Suppressor macrophage treated with lipopolysaccharide for 1 hour (primary cell): ENCODE data around the gene MRFAP1.
A peak's percentile ranks its signal among the peaks of the same experiment; 100 is the strongest.

Source experiments
- DNase-seq, 3 donors: peaks; one replicate each; pipeline ENCODE4 v3.0.0-alpha.2; 2020 to 2022

Gene MRFAP1

DNA sequence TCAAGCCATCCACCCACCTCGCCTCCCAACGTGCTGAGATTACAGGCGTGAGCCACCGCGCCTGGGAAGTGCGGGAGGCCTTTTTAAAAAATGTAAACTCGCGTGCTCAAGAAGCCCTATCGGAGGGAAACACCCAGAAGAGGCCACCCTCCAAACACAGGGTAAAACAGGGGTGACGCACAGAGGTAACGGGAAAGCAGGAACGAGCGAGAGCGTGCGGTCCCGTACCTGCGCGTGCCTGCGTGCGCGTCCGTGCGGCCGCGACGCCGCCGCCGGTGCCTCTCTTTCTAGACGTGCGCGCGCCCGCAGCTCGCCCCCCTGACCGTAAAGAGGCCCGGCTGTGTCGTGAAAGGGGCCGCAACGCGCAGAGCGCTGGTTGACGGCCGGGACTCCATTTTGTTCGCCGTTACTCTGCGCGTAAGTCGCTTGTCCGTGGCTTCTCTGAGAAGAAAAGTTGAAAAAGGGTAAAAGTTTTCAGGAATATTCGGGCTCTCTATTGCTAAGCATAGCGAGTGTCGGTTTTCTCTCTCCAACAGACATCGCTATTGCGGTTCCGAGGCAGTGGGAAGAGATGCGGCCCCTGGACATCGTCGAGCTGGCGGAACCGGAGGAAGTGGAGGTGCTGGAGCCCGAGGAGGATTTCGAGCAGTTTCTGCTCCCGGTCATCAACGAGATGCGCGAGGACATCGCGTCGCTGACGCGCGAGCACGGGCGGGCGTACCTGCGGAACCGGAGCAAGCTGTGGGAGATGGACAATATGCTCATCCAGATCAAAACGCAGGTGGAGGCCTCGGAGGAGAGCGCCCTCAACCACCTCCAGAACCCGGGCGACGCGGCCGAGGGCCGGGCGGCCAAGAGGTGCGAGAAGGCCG lies at the start of gene MRFAP1:
Gene MRFAP1 (plus strand): TSS at position 394 of the 872 bp plus-strand sequence. CDS start 178 bp downstream, at position 572.
- DNase-seq, result peak; percentile 95 to 97 (median 97)

DNA sequence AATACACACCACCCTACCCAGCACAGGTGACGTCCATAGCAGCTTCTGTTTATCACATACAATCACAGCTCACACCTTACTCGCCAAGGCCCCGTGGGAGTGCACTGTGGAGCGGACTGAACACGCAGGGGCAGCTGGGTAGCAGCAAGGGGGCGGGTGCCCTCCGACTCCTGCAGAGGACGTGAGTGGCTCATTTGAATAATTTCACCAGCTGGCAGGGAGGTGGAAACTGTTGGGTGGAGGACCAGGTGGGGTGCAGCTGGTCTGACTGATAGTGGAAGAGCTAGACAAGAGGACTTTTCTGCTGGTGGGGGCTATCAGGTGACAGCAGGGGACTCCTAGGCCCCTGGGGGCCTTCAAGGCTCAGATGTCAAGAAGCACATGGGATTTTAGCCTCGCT lies 49.2 kb upstream of the MRFAP1 start:
- no peak for DNase-seq

DNA sequence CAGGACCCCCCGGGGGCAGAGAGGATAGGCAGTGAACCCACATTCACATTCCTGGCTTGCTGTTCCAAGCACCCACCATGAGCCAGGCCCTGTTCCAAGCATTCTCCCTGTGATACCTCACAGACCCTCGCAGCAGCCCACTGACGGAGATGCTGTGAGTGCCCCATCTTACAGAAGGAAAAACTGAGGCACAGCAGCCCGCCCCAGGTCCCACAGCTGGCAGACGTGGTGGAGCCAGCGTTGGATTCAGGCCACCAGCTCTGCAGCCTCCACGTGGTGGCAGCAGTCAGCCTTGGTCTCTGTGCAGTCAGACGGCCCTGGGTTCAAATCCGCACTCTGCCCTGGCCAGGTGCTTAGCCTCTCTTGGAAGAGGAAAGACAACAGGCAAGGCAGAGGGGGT lies 48.7 kb upstream of the MRFAP1 start:
- no peak for DNase-seq

DNA sequence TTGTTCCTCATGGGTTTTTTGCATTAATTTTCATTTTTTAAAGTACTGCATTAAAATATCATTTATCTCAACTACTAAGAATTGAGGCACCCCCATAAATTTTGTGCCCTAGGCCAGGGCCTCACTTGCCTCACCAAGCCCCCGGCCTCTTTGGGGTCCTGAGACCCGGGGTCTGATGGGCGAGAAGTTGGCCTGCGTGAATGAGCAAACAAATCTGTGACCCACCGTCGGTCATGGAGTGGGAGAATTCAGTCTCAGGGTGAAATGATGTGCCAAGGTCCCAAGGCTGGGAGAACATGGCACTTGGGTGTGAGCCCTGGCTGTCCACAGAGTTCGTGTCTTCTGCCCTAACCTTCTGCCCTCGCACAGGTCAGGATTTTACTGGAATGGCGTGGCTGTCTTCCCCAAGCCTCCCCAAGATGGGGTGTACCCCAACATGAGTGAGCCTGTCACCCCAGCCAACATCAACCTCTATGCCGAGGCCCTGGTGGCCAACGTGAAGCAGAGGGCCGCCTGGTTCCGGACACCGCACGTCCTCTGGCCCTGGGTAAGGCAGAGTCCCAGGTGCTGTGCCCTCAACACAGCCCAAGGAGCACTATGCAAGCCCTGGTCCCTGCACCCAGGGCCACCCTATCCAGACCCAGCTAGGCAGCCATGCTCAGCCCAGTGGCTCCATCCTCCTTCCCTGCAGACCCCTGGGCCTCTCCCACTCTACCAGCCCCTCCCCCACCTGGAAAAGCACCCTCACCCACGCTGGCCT lies 47.5 kb upstream of the MRFAP1 start:
- DNase-seq, result no peak

DNA sequence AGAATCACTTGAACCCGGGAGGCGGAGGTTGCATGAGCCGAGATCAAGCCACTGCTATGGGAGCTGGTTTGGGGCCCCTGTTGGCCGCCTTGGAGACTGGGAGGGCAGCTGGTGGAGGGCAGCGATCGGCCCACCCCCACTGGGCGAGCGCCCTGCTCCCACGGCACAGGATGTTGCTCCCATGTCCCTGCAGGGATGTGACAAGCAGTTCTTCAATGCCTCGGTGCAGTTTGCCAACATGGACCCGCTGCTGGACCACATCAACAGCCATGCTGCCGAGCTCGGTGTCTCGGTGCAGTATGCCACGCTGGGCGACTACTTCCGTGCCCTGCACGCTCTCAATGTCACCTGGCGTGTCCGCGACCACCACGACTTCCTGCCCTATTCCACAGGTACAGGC lies 46.1 kb upstream of the MRFAP1 start:
- DNase-seq, result no peak

DNA sequence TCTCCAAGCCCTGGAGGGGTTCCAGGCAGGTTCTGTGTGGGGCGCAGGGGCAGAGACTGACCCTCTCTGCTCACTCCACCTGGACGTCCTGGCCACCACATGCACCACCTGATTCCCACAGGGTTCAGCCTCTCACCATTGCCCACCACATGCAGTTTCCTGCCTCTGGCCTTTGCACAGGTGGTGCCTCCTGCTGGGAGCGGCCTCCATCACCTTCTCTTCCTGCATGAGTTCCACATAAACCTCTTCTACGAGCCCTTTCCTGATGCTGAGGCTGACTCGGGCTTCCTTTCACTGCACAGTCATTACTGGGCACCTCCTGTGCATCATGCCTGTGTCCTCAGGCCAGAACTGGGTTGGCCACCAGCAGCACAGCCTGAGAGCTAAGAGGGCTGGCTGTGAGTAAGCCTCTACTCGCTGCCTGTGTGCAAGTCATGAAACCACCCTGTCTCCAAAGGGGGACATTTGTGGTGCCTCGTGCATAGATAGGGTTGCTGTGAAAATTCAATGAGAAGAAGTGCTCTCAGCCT lies 45.6 kb upstream of the MRFAP1 start:
- DNase-seq, result no peak

DNA sequence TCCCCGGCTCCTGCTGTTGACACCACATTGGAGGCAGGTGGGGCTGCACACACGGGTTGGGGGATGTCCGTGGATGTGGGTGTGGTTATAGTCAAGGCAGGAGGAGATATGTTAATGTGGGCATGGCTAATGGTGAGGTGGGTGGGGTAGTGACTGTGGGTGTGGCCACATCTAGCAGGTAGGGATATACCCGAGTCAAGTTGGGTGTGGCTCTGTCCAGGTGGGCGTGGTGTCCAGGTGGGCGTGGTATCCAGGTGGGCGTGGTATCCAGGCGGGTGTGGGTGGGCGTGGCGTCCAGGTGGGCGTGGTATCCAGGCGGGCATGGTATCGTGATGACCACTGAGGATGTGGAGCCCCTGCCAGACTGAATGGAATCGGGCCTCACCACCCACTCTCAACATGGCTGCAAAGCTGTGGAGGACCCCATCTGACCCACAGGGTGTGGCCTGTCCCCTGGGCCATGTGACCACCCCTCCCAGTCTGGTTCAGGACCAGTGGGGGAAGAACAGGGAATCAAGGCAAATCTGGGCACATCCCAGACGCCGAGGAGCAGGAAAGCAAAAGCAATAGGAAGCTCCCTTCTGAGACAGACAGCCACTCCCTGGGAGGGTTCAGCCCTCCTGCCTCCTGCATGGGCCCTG lies 44.5 kb upstream of the MRFAP1 start:
- no peak for DNase-seq

DNA sequence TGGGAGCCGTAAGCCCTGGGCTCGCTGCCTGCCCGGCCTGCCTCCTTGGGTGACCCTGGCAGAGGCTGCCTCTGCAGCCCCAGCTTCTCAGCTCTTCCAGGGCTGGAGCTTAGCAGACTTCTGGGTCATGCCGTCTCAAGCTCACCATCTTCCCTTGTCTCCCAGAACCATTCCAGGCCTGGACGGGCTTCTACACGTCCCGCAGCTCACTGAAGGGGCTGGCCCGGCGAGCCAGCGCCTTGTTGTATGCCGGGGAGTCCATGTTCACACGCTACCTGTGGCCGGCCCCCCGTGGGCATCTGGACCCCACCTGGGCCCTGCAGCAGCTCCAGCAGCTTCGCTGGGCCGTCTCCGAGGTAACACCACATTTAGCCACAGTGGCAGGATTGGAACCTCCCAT lies 43.5 kb upstream of the MRFAP1 start:
- no peak for DNase-seq

DNA sequence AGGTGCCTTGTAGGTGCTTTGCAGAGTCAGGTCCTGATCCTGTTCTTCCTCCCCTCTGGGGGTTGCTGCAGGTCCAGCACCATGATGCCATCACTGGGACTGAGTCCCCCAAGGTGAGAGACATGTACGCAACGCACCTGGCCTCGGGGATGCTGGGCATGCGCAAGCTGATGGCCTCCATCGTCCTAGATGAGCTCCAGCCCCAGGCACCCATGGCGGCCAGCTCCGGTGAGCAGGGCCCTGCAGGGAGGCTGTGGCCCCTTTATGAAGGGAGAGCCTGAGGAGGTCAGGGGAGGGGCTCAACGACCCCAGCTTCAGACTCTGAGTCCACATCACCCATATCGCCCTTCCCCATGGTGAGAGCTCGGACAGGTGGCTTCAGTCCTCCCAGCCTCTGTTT lies 42.4 kb upstream of the MRFAP1 start:
- DNase-seq, result no peak

DNA sequence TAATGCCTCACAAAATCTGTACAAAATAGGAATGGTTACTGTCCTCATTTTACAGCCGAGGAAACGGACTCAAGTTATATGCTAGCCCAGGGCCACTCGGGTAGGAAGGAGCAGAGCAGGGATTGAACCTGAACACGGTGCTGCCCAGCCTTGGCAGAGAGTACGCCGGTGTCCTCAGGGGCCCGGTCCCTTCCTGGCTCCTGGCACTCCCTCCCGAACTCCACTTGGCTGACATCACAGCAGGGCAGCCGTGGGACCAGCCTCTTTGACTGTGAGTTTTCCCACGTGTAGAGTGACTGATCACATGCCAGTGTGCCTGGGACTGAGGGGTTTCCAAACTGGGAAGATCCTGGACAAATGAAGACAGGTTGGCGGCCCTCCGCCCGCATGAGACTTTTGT lies 41.8 kb upstream of the MRFAP1 start:
- no peak for DNase-seq

DNA sequence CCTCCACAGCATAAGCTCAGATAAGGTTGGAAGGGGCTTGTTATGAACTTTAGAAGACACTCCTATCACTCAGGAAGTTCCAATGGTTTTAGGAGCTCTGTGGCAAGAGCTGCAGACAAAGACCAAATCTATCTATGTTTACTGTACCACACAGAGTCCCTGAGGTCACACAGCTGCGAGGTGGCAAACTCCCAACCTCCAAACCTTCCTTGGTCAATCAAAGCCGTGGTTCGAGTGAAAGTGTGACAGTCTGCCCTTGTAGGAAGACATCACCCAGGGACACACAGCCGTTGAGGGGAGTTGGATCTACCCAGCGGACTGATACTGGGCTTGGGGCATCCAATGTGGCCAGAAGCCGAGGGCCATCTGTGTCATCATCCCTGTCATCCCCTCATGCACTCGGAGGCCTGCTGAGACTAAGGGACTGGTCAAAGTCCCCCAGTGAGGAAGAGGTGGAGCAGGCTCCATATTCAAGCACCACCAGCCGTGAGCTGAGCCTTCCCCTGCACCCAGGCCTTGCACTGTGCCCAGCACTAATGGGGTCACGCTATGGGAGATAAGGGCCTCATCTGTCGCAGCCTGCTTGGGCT lies 38.7 kb upstream of the MRFAP1 start:
- no peak for DNase-seq

DNA sequence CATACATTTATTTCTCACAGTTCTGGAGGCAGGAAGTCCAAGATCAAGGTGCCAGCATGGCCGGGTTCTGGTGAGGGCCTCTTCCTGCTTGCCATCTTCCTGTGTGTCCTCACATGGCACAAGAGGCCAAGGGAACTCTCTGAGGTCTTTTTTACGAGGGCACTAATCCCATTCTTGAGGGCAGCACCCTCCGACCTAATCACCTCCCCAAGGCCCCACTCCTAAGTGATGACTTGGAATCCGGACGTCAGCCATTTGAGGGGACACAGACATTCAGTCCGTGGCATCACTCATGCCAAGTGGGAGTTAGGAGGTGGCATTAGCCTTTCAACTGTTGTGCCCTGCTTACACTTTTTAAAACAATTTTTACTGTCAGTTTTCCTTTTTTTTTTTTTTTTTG lies 38.2 kb upstream of the MRFAP1 start:
- no peak for DNase-seq

DNA sequence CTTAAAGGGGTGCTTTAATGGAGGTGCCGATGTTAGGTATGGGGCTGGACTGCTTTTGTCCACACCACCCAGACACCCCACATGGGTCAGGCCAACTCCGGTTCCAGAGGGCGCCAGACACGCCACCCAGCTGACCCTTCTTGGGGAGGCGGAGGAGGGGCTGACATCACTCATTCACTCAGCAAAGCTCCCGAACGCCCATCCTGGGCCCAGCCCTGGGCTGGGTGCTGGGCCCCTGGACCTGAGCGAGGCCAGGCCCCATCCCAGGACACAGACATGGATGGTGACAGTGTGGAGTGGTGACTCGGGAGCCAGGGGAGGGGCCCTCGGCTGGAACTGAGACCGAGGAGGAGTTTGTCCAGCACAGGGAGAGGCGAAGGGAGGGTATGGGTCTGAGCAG lies 37.4 kb upstream of the MRFAP1 start:
- no peak for DNase-seq

DNA sequence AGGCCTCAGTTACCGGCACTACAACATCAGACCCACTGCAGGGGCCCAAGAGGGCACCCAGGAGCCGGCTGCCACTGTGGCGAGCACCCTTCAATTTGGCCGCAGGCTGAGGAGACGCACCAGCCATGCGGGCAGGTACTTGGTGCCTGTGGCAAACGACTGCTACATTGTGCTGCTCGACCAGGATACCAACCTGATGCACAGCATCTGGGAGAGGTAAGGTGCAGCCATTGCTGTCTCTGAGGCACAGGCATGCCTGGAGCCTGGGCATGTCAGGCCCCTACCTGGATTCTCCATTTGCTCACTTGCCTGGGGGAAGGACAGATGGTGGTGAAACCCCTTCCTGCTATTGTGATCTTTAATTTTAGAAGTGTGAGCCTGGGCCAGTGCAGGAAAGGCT lies 35.4 kb upstream of the MRFAP1 start:
- no peak for DNase-seq

DNA sequence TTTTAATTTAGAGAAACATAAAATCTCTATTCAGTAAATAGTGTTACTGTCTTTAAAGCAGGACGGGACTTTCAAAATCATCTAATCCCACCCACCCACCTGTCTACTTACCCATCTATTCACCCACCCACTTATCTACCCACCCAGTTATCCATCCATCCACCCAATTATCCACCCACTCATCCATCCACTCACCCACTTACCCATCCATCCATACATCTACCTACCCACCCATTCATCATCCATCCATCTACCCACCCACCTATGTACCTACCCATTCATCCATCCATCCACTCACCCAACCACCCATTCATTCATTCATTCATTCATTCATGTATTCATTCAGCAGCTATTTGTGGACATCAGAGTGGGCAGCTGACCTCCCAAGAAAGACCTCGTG lies 34.9 kb upstream of the MRFAP1 start:
- no peak for DNase-seq

DNA sequence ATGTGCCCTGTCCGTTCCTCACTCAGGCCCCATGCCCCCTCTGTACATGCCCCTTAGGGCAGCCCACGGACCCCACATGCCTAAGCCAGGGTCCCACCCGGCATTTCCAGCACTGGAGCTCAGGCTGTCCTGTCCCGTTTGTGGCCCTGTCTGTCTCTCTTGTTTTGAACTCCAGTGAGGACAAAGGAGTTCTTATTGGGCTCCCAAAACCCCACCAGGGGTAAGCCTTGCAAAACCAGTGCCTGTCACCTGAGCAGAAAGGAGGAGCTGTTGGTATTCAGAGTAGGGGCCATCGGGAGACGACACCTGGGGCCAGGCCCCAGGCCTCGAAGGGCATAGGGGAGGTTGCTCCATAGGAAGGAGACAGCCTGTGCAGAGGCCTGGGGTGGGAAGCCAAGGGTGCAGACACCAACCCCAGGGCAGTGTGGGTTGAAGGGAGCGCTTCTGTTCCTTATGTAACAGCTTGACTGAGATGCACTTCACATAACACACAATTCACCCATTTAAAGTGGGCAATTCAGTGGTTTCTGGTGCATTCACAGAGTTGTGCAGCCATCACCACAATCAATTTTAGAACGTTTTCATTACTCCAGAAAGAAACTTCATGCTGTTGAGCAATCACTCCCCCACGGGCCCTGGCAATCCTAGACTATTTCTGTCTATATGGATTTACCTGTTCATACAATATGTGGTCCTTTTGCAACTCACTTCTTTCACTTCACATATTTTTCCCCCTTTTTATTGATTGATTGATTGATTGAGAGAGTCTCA lies 33.8 kb upstream of the MRFAP1 start:
- DNase-seq, result no peak

DNA sequence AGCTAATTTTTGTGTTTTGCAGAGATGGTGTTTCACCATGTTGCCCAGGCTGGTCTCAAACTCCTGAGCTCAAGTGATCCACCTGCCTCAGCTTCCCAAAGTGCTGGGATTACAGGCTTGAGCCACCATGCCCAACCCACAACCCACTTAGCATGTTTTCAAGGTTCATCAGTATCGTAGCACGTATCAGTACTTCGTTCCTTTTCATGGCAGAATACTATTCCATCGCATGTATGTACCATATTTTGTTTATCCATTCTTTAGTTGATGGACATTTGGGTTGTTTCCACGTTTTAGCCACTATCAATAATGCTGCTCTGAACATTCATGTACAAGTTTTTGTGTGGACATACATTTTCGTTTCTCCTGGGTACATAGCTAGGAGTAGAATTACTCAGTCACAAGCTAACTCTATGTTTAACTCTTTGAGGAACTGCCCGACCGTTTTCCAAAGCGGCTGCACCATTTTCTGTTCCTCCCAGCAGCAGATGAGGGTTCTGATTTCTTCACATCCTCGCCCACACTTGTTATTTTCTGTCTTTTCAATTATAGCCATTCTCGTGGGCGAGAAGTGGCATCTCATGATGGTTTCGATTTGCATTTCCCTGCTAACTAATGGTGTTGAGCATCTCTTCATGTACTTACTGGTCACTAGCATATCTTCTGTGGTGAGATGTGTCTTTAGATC lies 33.0 kb upstream of the MRFAP1 start:
- peak; percentile 18 to 34 (median 20) for DNase-seq

DNA sequence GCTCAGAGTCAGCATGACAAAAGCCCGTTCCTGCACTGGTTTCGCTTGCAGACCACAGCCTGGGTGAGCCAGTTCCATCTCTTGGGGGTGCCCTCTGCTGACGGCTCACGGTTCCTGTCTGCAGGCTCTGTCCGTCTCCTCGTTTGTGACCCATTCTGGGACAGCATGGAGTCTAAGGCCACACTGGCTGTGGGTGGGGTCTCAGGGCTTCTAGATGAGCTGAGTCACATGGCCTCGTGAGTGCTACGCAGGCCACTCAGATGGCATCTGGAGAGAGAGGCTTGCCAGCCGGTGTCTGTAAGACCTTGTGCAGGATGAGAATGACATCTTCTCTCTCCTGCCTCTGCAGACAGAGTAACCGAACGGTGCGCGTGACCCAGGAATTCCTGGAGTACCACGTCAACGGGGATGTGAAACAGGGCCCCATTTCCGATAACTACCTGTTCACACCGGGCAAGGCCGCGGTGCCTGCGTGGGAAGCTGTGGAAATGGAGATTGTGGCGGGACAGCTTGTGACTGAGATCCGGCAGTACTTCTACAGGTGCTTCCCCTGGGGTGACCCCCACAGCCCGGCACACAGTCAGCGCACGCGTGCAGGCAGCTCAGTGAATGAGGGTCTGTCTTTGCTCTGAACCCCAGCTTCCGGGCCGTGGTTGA lies 31.6 kb upstream of the MRFAP1 start:
- DNase-seq, result no peak

DNA sequence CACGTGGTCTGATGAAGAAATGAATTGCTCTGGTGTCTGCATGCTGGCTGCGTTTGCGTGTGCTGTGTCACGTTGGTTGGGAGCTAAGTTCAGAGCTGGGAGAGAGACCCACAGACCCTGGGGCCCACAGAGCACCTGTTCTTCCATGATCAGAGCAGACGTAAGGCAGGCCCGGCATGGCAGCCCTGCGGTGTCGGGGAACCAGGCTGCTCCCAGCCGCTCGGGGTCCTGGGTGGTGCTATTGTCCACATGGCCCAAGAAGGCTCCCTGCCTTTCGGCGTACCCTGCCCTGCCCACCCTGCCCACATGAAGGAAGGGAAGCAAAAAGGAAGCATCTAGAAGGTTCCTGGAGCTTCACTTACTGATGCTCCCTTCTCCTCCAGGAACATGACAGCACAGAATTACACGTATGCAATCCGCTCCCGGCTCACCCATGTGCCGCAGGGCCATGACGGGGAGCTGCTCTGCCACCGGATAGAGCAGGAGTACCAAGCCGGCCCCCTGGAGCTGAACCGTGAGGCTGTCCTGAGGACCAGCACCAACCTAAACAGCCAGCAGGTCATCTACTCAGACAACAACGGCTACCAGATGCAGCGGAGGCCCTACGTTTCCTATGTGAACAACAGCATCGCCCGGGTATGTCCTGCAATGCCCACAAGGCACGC lies 30.9 kb upstream of the MRFAP1 start:
- DNase-seq, result no peak

DNA sequence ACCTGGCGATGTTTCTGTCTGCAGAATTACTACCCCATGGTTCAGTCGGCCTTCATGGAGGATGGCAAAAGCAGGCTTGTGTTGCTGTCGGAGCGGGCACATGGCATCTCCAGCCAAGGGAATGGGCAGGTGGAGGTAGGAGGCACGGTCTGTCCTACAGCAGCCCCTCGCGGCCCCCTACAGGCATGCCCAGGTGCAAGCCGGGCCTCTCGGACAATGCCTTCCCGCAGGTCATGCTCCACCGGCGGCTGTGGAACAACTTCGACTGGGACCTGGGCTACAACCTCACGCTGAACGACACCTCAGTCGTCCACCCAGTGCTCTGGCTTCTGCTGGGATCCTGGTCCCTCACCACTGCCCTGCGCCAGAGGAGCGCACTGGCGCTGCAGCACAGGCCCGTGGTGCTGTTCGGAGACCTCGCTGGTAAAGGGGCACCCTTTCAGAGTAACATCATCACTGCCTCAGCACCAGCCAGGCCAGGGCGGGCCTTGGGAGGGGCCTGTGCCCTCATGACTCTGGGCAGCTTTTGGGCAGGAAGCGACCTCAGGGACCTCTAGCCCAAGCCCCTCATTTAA lies 29.5 kb upstream of the MRFAP1 start:
- DNase-seq, result no peak
